ENCODE data around the gene CYLD. TPM values are rescaled to one million over a fixed set of nuclear protein-coding genes. Genes with fewer than 3 reads are reported as not detected.

Gene CYLD
- total RNA-seq, 1 experiment from 2014 or later = 10.1 TPM

DNA sequence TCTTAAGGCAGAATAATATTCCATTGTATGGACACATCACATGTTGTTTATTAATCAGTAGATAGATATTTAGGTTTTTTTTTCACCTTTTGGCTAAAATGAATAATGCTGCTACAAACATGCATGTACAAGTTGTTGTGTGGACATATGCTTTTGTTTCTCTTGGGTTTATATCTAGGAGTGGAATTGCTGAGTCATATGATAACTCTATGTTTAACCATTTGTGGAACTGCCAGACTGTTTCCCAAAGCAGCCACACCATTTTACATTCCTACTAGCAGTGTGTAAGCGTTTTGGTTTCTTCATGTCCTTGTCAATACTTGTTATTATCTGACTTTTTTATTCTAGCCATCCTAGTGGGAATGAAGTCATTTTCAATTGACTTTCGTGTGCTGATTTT lies 21.3 kb downstream of the CYLD start:
- in situ Hi-C loops (cut with HindIII; ENCODE audit: low pct_unique_long_range_greater_than_20kb, low sequenced_read_pairs) = no loop called here
- BruUV-seq (replicated peaks) = no TSS peak
- Histone ChIP-seq H3K27me3 (ENCODE audit: control insufficient read depth, insufficient read depth, low read length) (no peaks in the 10 kb centered on the region), H3K4me3 (ENCODE audit: low read depth in 2 of 2, low read length in 2 of 2) (no peak overlapping the region), H3K9me3 (ENCODE audit: control insufficient read depth, insufficient read depth, low read depth, low read length) (no peaks in the 10 kb centered on the region), H3K27ac (ENCODE audit: low read length) (no peak overlapping the region), H3K36me3 (ENCODE audit: control insufficient read depth, insufficient read depth, low read length) (no peaks in the 10 kb centered on the region), H3K4me1 (ENCODE audit: control insufficient read depth, insufficient read depth, low read length) (no peaks in the 10 kb centered on the region)
- ChIA-PET CTCF (no interaction called here), POLR2A (no interaction called here)
- ATAC-seq (no peak), DNase-seq (ENCODE audit: low read depth, low spot score) (no peak)
- intact Hi-C loops (cut with micrococcal nuclease; ENCODE audit: unreplicated experiment) = no loop called here
- TF ChIP-seq SIN3A (IDR thresholded peaks at IDR 0.05; ENCODE audit: borderline replicate concordance, insufficient read depth, low read depth, low read length) = no peak
- no peak for TF ChIP-seq TCF7L2 (IDR thresholded peaks at IDR 0.05; ENCODE audit: low read depth, low read length)
- TF ChIP-seq POLR2AphosphoS5 (IDR thresholded peaks at IDR 0.05; ENCODE audit: low read depth, low read length) = no peak
- TF ChIP-seq, protein P1, sequence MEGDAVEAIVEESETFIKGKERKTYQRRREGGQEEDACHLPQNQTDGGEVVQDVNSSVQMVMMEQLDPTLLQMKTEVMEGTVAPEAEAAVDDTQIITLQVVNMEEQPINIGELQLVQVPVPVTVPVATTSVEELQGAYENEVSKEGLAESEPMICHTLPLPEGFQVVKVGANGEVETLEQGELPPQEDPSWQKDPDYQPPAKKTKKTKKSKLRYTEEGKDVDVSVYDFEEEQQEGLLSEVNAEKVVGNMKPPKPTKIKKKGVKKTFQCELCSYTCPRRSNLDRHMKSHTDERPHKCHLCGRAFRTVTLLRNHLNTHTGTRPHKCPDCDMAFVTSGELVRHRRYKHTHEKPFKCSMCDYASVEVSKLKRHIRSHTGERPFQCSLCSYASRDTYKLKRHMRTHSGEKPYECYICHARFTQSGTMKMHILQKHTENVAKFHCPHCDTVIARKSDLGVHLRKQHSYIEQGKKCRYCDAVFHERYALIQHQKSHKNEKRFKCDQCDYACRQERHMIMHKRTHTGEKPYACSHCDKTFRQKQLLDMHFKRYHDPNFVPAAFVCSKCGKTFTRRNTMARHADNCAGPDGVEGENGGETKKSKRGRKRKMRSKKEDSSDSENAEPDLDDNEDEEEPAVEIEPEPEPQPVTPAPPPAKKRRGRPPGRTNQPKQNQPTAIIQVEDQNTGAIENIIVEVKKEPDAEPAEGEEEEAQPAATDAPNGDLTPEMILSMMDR (IDR thresholded peaks at IDR 0.05) = no peak
- TF ChIP-seq, protein P2, sequence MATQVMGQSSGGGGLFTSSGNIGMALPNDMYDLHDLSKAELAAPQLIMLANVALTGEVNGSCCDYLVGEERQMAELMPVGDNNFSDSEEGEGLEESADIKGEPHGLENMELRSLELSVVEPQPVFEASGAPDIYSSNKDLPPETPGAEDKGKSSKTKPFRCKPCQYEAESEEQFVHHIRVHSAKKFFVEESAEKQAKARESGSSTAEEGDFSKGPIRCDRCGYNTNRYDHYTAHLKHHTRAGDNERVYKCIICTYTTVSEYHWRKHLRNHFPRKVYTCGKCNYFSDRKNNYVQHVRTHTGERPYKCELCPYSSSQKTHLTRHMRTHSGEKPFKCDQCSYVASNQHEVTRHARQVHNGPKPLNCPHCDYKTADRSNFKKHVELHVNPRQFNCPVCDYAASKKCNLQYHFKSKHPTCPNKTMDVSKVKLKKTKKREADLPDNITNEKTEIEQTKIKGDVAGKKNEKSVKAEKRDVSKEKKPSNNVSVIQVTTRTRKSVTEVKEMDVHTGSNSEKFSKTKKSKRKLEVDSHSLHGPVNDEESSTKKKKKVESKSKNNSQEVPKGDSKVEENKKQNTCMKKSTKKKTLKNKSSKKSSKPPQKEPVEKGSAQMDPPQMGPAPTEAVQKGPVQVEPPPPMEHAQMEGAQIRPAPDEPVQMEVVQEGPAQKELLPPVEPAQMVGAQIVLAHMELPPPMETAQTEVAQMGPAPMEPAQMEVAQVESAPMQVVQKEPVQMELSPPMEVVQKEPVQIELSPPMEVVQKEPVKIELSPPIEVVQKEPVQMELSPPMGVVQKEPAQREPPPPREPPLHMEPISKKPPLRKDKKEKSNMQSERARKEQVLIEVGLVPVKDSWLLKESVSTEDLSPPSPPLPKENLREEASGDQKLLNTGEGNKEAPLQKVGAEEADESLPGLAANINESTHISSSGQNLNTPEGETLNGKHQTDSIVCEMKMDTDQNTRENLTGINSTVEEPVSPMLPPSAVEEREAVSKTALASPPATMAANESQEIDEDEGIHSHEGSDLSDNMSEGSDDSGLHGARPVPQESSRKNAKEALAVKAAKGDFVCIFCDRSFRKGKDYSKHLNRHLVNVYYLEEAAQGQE (IDR thresholded peaks at IDR 0.05; ENCODE audit: insufficient read depth in 1 of 2, low read depth in 2 of 2, low read length in 1 of 2) = no peak

DNA sequence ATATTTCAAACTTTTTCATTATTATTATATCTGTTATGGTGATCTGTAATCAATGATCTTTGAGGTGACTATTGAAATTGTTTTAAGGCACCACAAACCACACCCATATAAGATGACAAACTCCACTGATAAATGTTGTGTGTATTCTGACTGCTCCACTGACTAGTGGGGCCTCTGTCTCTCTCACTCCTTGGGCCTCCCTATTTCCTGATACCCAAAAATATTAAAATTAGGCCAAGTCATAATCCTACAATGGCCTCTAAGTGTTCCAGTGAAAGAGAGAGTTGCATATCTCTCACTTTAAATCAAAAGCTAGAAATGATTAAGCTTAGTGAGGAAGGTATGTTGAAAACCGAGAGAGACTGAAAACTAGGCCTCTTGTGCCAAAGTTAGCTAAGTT lies 23.4 kb downstream of the CYLD start:
- no peak for ATAC-seq
- POLR2A ChIA-PET = no interaction called here
- CTCF ChIA-PET = no interaction called here
- in situ Hi-C loops (cut with HindIII; ENCODE audit: low pct_unique_long_range_greater_than_20kb, low sequenced_read_pairs) = no loop called here
- intact Hi-C loops (cut with micrococcal nuclease; ENCODE audit: unreplicated experiment) = no loop called here
- Histone ChIP-seq H3K4me3 (ENCODE audit: low read depth in 2 of 2, low read length in 2 of 2) (no peak overlapping the region), H3K27me3 (ENCODE audit: control insufficient read depth, insufficient read depth, low read length) (no peaks in the 10 kb centered on the region), H3K9me3 (ENCODE audit: control insufficient read depth, insufficient read depth, low read depth, low read length) (no peaks in the 10 kb centered on the region), H3K4me1 (ENCODE audit: control insufficient read depth, insufficient read depth, low read length) (no peaks in the 10 kb centered on the region), H3K27ac (ENCODE audit: low read length) (no peak overlapping the region), H3K36me3 (ENCODE audit: control insufficient read depth, insufficient read depth, low read length) (no peaks in the 10 kb centered on the region)
- TF ChIP-seq TCF7L2 (IDR thresholded peaks at IDR 0.05; ENCODE audit: low read depth, low read length) (no peak), POLR2AphosphoS5 (IDR thresholded peaks at IDR 0.05; ENCODE audit: low read depth, low read length) (no peak), SIN3A (IDR thresholded peaks at IDR 0.05; ENCODE audit: borderline replicate concordance, insufficient read depth, low read depth, low read length) (no peak)
- TF ChIP-seq, protein P2 (IDR thresholded peaks at IDR 0.05; ENCODE audit: insufficient read depth in 1 of 2, low read depth in 2 of 2, low read length in 1 of 2) = no peak
- TF ChIP-seq, protein P1 (IDR thresholded peaks at IDR 0.05) = no peak
- BruUV-seq (replicated peaks) = no TSS peak
- DNase-seq (ENCODE audit: low read depth, low spot score) = no peak

Data from Panc1 (cell line).